Measurements from ENCODE around the gene CNPY3. TPM values are rescaled to one million over a fixed set of nuclear protein-coding genes. Genes with fewer than 3 reads are reported as not detected.
"Not testable (repeated sequence)": the region's sequence is repeated elsewhere in the genome, so short reads cannot be mapped to it uniquely, and the experiment has no call there.

The CNPY3 gene
- total RNA-seq = 63.7 TPM
- long read RNA-seq, transcript CNPY3-201 (6 exons, 1,704 nt) = major isoform, 124 of 175 reads
- long read RNA-seq, partial matches to known transcripts = 18 of 175 reads
- long read RNA-seq, other reads (novel, unspliced or antisense) = 33 of 175 reads

GRCh38 chr6:42928986-42929820, at the start of gene CNPY3:
TSS of gene CNPY3 (plus strand) at chr6:42929480. CDS start at chr6:42929571, 91 bp downstream.
- ATAC-seq (peak; percentile 95), DNase-seq (peak; percentile 97)
- Histone ChIP-seq H3K9me3 (no peaks in the 10 kb centered on the region), H3K27me3 (peaks cover 6% of the 10 kb centered on the region), H3K4me1 (peaks cover 28% of the 10 kb centered on the region), H3K4me3 (peak within 1 kb of the TSS; percentile 88), H3K36me3 (peaks cover 2% of the 10 kb centered on the region), H3K27ac (peak within 1 kb of the TSS; percentile 93)
- no peak for TF ChIP-seq CTCF (IDR thresholded peaks at IDR 0.05)
- intact Hi-C loops (cut with DNase I) = no loop called here

GRCh38 chr6:42880240-42880817, 49.0 kb upstream of the CNPY3 start:
- Histone ChIP-seq H3K27ac (peak overlapping the region; percentile 99), H3K36me3 (peaks cover 46% of the 10 kb centered on the region), H3K4me1 (peaks cover 15% of the 10 kb centered on the region), H3K4me3 (peak overlapping the region; percentile 87)
- ATAC-seq; H3K27me3 ChIP-seq; DNase-seq; H3K9me3 ChIP-seq; intact Hi-C loops (cut with DNase I): not testable (repeated sequence)

- Histone ChIP-seq H3K4me3 (peak overlapping the region; percentile 87), H3K36me3 (peaks cover 51% of the 10 kb centered on the region), H3K4me1 (peaks cover 15% of the 10 kb centered on the region), H3K27ac (peak overlapping the region; percentile 99)
- intact Hi-C loops (cut with DNase I); ATAC-seq; H3K9me3 ChIP-seq; H3K27me3 ChIP-seq; DNase-seq: not testable (repeated sequence)
Measured at GRCh38 chr6:42880871-42881270, 48.4 kb upstream of the CNPY3 start.

DNA sequence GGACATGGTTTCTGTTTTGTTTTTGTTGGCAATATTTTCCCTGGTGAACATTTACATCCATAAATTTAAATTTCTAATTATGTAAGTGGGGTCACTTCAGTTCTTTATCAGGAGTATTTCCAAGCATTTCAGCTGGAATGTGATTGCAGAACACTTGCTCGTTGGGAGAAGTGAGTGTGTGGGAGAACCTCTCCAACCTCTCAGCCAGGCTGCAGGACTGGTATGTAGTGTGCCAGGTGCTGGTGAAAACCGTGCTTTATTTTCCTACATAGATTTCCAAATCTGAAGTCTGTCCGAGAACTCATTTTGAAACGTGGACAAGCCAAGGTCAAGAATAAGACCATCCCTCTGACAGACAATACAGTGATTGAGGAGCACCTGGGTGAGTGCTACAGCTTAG, 43.6 kb upstream of the CNPY3 start:
- Histone ChIP-seq H3K9me3 (no peaks in the 10 kb centered on the region), H3K27ac (no peak overlapping the region), H3K4me1 (peaks cover 16% of the 10 kb centered on the region), H3K4me3 (no peak overlapping the region), H3K27me3 (no peaks in the 10 kb centered on the region), H3K36me3 (peaks cover 73% of the 10 kb centered on the region)
- no peak for TF ChIP-seq CTCF (IDR thresholded peaks at IDR 0.05)
- DNase-seq (no peak), ATAC-seq (peak; percentile 14)
- intact Hi-C loops (cut with DNase I) = no loop called here

- H3K4me3 ChIP-seq; DNase-seq; ATAC-seq; H3K9me3 ChIP-seq; H3K27me3 ChIP-seq; intact Hi-C loops (cut with DNase I); H3K4me1 ChIP-seq; H3K27ac ChIP-seq: not testable (repeated sequence)
- H3K36me3 ChIP-seq = peaks cover 48% of the 10 kb centered on the region
Measured at GRCh38 chr6:42888201-42888600, 41.1 kb upstream of the CNPY3 start.

- no peaks in the 10 kb centered on the region for H3K9me3 ChIP-seq
- no peak for DNase-seq
- H3K4me3 ChIP-seq = peak overlapping the region; percentile 70
- no peak for TF ChIP-seq CTCF (IDR thresholded peaks at IDR 0.05)
- peaks cover 32% of the 10 kb centered on the region for H3K36me3 ChIP-seq
- ATAC-seq = no peak
- H3K4me1 ChIP-seq = peaks cover 8% of the 10 kb centered on the region
- no peaks in the 10 kb centered on the region for H3K27me3 ChIP-seq
- peak overlapping the region; percentile 90 for H3K27ac ChIP-seq
- intact Hi-C loops (cut with DNase I) = no loop called here
Measured at GRCh38 chr6:42889815-42890214, 39.5 kb upstream of the CNPY3 start.
